Activated CD4-positive, CD25-positive, alpha-beta regulatory T cell (primary cell): Measurements from ENCODE around the gene EPS8L3.
A peak's percentile ranks its signal among the peaks of the same experiment; 100 is the strongest.

Source experiments
- DNase-seq, 4 experiments: peaks; one replicate each; lab custom pipeline; 2025; lab: John Stamatoyannopoulos, UW

Gene EPS8L3

DNA sequence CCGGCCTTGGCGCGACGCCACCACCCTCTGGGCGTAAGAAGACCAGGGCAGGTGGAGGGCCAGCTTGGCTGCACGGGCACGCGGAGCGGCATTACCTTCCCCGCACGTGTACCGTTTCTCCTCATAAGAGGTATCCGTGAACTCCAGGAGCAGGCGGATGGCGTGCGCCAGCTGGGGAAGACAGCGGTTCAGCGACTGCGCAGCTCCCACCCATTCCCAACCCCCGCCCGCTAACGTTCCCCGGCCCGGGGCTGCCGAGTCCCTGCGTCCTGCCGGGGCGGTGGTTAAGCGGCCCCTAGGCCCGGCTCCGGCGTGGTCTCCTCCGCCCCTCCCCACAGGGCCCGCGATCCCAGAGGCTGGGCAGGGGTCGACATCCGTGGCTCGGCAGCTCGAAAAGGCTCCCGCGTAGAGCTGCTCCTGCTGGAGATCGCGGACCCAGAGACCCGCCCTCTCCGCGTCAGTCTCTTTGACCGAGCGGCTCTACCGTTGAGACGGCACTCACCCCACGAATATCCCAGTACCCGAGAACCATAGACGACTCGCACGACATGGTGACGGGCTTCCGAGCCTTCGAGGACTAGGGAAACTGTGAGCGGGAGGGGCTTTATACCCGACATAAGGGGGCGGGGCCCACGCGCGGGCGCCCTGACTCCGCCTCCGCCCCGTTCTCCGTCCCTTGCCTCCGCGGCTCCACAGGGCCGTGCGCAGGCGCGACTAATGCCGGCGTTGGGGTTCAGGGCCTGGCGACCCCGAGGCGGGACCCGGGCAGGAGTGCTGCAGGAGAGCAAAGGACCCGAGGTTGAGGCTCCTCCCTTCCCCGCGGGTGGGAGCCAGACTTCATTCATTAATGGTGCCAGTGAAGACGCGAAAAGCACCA, 23.7 kb downstream of the EPS8L3 start:
- peak; percentile 48 to 68 (median 61) for DNase-seq

DNA sequence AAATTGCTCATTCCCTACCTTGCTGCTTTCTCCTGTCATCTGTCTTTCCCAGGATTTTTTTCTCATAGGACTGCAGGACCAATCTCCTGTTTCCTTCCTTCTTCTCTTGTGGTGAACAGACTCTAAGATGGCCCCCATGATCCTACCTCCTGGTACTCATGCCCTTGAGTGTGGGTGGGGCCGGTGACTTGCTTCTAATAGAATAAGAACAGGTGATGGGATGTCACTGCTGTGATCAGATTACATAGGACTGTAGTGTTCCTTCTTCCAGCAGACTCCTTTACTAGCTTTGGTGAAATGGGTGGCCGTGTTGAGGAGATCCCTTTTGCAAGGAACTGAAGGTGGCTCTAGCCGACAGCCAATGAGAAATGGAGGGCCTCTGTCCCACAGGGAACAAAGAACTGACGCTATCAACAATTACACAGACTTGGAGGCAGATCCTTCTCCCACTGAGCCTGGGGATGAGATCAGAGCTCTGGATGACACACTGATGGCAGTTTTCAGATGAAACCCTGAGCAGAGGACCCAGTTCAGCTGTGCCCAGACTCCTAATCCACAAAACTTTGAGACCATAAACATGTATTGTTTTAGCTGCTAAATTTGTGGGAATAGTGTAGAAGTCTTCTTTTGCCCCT, 30.4 kb downstream of the EPS8L3 start:
- DNase-seq = no peak

DNA sequence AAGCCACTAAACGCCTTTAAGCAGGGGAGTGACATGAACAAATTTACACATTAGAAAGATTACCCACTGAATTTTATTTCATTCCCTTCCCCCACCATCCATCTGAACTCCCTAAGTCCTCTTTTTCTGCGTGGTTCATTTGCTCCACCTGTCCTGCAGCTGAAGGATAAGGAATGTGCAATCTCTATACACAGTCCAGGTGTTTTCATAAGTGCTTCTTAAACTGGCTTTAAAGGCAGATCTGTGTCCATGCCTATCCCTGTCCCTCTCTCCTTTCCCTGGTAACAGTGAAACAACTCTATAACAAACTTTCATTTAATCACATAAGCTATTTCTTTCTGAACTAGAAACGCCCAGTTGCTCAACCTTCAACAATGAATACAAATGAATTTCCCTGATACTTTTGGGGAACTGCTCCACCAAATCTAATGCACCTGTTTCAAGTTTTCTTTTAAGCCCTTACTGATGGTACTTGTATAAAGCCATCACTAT, 31.3 kb downstream of the EPS8L3 start:
- no peak for DNase-seq

DNA sequence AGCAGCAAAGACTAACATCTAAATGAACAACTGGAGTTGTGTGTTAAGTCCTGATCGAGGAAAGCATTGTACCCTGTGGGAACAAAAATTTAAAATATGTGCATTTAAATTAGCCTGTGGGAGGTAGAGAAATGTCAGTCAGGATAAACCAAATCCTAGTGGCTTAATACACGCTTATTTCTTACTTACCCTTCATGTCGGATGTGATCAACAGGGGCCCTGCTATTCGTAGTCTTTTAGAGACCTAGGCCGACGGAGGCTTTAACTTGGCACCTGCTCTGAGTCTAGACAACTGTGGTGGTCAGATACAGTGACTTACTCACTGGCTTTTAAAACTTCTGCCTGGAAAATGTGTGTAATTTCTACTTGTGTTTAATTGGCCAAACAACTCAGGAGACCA, 33.1 kb downstream of the EPS8L3 start:
- no peak for DNase-seq

DNA sequence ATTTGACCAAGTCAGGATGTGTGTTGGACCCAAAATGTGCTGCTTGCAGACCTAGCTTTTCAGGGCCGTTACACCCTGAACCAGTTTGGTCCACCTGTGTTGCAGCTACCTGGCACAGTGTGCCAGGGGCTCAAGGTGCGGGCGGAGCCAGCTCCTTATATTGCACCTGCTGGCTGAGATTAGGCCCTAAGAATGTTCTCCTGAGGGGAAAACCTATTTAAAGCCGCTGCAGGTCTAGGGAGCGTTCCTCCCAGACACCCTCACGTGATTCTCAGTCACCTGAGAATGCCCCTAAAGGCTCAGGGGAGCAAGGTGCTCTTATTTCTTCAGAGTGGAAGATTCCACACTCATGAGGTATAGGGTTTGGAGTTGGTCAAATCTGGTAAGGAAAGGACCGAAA, 34.9 kb downstream of the EPS8L3 start:
- DNase-seq = no peak

DNA sequence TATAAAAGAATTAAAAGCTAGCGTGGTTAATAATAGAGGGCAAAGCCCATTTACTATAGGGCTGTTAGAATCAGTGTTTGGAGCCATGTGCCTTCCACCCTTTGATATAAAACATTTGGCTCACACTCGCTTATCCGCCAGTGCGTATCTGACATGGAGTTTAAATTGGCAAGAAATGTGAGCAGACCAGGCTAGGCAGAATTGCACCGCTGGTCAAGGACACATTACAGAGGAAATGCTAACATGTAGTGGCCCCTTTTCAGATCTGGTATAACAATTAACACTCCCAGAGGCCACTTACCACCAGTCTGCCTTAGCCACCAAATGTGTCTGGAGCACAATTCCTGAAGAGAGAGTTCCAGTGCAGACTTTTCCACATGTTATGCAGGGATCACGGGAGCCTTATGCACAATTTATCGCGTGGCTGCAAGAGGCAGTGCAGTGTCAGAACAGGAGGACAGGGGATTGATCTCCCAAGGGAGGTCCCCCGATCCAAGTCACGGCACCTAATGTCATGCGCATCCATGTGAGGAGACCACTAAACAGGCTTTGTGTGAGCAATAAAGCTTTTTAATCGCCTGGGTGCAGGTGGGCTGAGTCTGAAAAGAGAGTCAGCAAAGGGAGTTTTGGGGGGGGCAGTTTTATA, 36.9 kb downstream of the EPS8L3 start:
- DNase-seq = no peak

DNA sequence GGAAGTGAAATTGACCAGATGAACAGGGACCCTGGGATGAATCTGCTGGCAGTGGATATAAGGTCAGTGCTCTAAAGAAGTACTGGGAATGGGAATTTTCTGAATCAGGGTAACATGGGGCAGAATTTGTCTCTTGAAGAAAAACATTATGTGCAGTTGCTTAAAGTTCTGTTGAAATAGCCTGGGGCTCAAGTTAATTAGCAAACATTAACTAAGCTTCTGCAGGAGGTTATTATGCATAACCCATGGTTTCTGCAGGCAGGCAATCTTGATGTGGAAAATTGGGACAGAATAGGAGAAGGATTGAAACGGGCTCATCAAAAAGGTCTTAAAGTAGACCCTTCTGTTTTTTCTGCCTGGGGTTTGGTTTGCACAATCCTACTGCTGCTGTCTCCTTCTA, 37.7 kb downstream of the EPS8L3 start:
- no peak for DNase-seq

DNA sequence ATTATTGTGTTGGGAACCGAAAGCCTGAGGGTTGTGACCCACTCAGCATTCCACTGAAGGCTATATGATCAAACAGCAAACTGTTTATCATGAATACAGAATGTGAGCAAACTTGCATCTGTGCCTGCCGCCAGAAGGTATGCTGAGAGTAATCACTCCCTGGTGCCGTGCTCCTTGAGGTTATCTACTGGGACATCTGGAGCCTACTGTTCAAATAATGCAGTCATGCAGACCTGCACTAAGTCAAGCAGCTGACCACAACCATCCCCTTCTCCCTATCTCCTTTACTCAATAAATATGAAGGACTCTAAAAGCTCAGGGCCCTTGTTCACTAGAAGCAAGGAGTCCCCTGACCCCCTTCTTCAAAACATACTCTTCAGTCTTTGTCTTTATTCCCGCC, 38.2 kb downstream of the EPS8L3 start:
- DNase-seq = no peak

DNA sequence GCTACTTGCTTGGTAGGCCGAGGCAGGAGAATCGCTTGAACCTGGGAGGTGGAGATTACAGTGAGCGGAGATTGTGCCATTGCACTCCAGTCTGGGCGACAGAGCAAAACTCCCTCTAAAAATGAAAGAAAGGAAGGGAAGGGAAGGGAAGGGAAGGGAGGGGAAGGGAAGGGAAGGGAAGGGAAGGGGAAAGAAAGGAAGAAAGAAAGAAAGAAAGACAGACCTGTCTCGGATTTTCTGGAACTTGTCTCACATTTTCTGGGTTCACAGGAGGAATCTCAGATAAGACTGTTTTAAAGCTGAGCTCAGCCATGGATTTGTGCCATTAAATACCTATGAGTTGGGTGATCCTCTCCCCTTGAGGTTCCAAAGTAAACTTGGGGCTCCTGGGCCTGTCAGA, 38.8 kb downstream of the EPS8L3 start:
- DNase-seq = no peak

DNA sequence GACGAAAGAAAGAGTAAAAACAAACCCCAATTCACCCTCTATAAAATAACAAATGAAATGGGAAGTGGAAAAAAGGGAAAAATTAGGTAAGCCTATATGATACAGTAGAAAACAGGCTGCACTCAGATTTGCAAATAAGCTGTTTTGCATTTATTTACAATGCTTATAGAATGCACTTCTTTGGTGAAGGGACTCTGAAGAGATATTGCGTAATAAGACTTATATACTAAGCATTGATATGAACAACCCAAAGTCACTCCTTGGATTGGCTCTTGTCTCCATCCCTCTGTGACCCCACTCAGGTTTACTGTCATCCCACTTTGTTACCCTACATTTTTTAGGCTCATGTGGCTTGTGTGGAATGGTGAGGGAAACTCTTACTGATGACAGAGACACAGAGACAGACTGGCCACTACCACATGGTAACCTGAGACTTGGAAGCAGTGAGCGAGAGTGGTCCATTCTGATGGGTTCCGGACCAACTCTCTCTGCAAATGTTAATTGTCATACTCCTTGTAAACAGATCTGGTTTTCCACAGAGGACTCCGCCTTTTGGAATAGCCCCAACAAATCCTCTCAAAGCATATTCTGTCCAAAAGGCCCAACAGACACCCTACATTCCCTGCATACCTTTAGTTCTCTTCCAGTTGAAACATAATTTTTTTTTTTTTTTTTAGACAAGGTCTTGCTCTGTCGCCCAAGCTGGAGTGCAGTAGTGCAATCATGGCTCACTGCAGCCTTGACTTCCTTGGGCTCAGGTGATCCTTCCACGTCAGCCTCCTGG, 40.6 kb downstream of the EPS8L3 start:
- no peak for DNase-seq

DNA sequence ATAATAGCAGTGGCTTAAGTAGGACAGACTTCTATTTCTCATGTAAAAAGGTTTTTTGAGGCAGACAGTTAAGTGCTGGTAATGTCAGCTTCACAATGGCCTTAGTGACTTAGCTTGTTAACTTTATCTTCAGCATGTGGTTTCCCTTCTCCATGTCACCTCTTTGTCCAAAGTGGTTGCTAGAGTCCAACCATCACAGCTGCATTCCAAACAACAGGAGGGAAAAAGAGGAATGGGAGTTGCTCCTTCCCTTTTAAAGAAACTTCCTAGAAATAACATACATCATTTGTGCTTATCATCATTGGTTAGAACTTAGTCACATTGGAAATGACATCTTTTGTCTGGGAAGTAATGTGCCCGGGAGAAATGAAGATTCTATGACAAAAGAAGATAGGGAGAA, 41.8 kb downstream of the EPS8L3 start:
- no peak for DNase-seq

DNA sequence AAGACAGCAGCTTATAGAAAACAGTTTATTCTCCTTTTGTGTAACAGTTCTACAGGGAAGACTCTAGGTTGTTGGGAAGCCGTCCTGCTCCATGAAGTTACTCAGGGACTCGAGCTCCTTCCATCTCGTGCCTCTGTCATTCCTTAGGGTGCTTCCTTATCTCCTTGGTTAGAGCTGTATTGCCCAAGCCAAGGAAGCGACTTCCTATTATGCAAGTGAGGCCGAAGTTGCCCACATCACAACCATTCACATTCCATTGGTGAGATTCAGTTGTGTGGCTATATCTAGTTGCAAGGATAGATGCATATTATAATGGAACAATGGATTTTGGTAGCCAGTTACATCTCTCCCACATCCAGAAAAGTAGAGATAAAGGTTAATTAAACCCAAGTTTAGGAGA, 42.7 kb downstream of the EPS8L3 start:
- DNase-seq = no peak

DNA sequence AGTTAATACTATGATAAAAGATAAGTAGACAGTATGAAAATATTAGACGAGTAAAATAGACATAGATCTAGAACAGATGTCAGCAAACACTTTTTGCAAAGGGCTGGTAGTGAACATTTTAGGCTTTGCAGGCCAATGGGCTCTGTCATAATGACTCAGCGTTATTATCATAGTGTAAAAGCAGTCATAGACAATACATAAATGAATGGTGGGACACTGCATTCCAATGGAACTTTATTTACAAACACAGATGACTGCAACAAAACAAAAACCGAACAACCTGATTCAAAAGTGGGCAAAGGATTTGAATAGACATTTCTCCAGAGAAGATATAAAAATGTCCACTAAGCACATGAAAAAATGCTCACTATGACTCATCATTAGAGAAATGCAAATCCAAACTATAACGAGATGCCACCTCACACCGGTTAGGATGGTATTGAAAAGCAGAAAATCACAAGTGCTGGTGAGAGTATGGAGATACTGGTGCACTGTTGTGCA, 44.3 kb downstream of the EPS8L3 start:
- DNase-seq = no peak

DNA sequence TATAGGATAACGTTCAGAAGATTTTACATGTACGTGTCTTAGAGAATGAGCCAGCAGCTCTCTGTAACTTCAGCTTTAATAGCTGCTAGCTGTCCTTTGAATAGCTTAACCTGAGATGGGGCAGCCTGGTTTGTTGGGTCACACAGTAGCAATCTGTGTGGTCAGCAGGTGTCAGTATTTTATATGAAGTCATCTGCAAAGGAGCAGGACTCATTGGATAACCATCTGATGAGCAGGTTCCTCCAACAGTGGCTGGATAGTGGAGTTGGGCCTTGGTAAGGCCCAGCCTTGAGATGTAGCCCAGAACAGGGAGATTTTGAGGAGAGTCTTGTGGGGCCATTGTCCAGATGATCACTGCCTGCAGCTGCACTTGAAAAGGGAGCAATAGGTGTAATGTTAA, 45.2 kb downstream of the EPS8L3 start:
- no peak for DNase-seq

DNA sequence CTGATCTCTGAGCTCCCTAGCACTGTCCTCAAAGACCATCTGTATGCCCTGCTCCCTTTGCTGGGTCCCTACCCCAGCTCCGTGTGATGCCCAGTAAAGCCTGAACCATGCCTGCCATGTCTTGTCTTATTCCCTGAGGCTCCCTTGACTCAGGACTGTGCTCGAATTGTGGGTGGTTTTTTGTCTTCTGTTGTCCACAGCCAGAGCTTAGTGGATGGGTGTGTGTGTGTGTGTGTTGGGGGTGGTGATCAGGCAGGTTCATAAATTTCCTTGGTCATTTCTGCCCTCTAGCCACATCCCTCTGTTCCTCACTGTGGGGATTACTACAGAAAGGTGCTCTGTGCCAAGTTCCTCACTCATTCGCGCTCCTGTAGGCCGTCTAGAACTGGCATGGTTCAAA, 46.0 kb downstream of the EPS8L3 start:
- no peak for DNase-seq

DNA sequence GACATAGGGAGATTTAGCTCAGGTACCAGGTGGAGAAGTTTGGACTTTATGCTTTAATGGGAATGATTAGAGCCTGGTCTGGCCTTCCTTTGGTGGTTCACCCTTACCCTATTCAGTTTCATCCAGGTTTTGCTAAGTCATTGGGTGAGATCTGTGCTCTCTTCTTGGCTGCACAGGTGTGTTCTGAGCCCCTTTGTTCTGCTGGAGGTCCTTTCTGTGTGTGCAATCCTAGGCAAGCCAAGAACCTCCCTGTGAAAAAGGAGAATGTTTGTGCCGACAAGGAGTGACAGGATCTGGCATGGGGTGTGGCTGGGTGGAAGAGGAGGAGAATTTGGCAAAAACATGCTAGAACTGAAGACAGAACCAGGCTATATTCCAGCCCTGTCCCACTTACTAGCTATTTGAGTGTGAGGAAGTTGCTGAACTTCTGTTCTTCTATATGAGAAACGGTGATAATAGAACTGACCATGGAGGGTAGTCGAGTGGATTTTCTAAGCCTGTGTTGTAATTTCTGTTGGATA, 47.1 kb downstream of the EPS8L3 start:
- no peak for DNase-seq

DNA sequence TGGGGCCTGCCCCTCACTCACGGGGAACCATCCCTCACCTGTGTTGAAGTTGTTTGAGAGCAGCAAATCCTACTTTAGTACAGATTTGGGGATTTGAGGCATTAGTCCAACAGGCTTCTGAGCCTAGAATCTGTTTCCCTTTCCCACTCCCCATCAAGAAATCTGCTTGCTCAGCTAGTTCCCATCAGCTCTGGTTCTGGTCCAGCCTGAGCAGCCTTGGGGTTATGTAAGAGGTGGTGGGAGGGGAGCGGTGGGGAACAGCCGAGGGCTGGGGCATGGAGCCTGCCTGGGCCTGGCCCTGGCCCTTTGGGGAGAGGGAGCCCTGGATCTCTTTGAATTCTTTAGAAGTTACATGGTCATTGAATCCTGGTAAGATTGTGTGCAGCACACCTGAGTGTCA, 47.6 kb downstream of the EPS8L3 start:
- no peak for DNase-seq

DNA sequence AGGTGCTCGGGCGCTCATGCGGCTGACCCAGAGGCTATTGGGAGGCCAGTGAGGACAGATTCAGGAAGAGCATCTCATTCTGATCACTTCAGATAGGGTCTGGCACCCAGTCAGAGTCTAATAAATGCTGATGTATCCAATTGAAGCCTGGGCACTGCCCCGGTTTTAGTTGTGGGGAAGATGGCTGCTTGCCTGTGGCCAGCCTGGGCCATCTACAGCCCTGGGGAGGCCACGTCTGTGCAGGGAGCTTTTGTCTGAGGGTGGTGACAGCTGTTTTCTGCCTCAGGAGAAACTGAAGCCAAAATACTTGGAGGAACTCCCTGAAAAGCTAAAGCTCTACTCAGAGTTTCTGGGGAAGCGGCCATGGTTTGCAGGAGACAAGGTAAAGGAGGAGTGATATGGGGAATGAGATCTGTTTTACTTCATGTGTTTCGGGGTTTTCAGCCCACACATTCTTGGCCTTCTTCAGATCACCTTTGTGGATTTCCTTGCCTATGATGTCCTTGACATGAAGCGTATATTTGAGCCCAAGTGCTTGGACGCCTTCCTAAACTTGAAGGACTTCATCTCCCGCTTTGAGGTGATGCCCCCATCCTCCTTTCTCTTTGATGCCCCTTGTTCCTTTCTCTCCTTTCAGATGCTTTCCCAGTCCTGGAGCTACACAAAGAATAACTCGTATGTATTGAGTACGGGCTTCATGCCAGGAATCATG, 48.9 kb downstream of the EPS8L3 start:
- DNase-seq = no peak

DNA sequence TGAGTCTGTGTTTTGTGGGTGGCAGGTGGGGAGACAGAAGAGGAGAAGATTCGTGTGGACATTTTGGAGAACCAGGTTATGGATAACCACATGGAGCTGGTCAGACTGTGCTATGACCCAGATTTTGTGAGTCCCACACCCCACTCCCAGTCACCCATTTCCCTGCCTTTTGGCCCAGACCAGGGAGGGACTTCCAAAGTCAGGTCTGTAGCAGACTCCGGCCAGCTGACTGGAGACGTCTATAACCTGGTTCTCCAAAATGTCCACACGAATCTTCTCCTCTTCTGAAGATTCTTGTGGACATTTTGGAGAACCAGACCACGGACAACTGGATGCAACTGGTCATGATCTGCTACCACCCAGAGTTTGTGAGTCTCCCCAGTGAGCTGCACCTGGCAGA, 50.1 kb downstream of the EPS8L3 start:
- DNase-seq = no peak

DNA sequence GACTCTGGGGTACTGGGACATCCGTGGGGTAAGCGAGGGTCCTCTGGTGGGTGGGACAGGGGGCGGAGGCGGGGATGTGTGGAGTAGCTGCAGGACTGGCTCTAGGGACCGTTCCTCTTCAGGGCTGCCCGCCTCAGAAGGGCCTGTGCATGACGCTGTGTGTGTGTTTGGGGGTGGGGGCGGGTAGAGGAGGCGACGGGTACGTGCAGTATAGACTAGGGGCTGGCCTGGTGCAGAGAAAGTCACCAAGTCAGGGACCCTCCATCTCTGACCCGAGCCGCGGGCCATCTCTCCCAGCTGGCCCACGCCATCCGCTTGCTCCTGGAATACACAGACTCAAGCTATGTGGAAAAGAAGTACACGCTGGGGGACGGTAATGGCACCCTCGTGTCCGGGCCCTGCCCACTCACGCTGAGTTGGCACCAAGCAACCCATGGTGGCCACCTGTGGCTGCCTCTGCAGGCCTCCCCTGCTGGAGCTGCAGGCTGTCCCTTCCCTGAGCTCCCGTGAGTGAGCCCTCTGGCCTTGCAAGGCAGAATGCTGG, 51.3 kb downstream of the EPS8L3 start:
- no peak for DNase-seq
